ENCODE data around the gene KRTAP6-2.

KRTAP6-2 gene

GRCh38 chr21:30598802-30599201 lies at the start of gene KRTAP6-2:
Gene KRTAP6-2, minus strand, starts transcription at chr21:30598902. Its CDS starts 28 bp downstream, at chr21:30598874.
- DNase-seq, result no peak

GRCh38 chr21:30646904-30647414 lies 48.3 kb upstream of the KRTAP6-2 start:
- DNase-seq, result no peak

DNA sequence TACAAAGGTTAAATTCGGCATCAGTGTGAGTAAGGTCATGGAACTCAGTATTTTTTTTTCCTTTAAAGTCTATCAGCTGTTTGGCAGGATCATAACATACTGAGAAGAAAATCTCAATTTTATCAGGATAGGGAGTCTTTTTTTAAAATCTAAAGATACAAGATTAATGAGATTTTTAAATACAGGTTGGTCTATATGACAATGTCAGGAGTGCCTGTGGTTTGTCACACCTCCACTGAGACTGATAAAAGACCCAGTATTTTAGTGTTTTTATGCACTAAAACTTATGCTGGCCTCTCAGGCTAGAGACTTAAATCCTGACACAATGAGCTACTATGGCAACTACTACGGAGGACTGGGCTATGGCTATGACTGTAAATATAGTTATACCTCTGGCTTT lies 43.9 kb upstream of the KRTAP6-2 start, which contains the start of gene KRTAP20-3:
Gene KRTAP20-3 (plus strand): TSS at position 301 of the 400 bp plus-strand sequence.
- no peak for DNase-seq

- no peak for DNase-seq
Measured at GRCh38 chr21:30638686-30639085, 40.0 kb upstream of the KRTAP6-2 start.

GRCh38 chr21:30634906-30635305 lies 36.2 kb upstream of the KRTAP6-2 start, which contains the start of gene KRTAP20-2:
Gene KRTAP20-2, plus strand, starts transcription at chr21:30635206. Its CDS starts 58 bp downstream, at chr21:30635264.
- DNase-seq, result no peak

DNA sequence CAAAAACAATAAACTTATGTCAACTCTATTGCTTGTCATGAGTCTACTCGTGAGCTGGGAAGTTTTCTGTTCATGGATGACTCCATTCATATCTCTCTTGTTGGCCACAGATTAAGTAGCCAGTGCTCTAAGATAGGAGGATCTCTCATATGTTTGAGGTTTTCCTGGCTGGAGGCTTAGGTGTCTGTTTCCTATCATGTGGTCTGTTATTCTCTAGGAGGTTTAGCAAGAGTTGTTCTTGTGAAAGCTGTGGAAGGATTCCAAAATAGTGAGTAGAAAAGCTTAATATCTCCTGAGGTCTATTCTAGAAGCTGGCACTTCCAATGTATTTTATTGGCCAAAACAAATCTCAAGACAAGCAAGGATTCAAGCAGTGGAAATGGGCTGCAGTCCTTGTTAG lies 30.5 kb upstream of the KRTAP6-2 start:
- no peak for DNase-seq

DNA sequence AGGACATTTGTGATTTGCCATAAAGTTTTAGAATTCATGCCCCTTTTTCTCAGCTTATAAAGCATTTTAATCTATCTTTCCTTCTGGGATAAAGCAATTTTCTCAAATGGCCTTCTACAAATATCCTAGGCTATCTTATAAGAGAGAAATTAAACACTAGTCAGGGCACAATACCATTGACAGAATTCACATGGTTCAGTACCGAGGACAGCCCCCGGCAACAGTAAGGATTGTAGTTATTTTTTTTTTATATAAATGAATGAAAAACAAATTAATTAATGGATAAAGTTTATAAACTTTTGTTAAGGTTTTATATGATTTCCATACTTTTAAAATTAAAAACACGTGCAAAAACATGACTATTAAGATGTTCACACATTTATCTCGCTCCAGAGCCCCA lies 29.4 kb upstream of the KRTAP6-2 start:
- DNase-seq, result no peak

- no peak for DNase-seq
Measured at GRCh38 chr21:30625449-30626165, 26.9 kb upstream of the KRTAP6-2 start.

- no peak for DNase-seq
Measured at GRCh38 chr21:30623362-30623761, 24.7 kb upstream of the KRTAP6-2 start.

DNA sequence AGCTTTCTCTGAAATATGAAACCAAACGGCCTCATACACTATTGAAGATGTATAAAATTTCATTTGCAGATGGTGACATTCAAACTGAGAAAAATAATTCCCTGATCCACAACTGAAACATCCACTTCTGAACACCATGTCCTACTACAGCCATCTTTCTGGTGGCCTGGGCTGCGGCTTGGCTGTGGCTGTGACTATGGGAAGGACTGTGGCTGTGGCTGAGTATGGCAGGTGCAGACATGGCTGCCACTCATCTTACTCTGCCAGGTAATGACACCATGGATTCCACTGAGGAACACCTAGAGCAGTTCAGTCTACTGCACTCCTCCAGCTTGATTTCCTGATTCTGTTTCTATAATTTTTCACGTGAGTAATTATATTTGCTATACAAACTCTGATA lies 21.8 kb upstream of the KRTAP6-2 start, which contains the start of gene KRTAP20-4:
Gene KRTAP20-4 (plus strand): TSS at position 106 of the 400 bp plus-strand sequence.
- DNase-seq, result no peak

- DNase-seq, result no peak
Measured at GRCh38 chr21:30620080-30620479, 21.4 kb upstream of the KRTAP6-2 start.

- DNase-seq, result no peak
Measured at GRCh38 chr21:30616125-30616524, 17.4 kb upstream of the KRTAP6-2 start, which contains the start of gene KRTAP20-1. Gene KRTAP20-1, plus strand, starts transcription at chr21:30616425. Its CDS starts 30 bp downstream, at chr21:30616455.

GRCh38 chr21:30615199-30615598 lies 16.5 kb upstream of the KRTAP6-2 start:
- no peak for DNase-seq

DNA sequence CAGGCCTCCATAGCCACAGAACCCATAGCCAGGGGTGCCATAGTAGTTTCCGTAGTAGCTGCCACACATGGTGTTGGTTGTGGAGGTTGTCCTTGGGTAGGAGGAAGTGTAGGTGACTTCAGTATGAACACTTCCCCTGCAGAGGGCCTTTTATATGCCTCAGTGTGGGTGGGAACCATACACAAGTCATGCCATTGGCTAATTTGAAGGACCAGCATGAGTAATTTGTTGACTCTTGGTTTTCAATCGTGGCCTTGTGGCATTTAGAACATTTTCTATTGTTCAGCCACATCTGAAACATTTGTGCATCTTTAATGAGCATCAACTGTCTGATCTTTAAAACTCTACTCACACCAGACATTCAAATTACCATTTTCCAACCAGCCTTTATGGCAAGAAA lies 15.1 kb upstream of the KRTAP6-2 start, which contains the start of gene KRTAP6-1:
Gene KRTAP6-1 (minus strand): TSS at position 95 of the 400 bp plus-strand sequence. CDS start 26 bp downstream, at position 69.
- no peak for DNase-seq

- no peak for DNase-seq
Measured at GRCh38 chr21:30612132-30612531, 13.4 kb upstream of the KRTAP6-2 start.

GRCh38 chr21:30605968-30606367 lies 7.3 kb upstream of the KRTAP6-2 start:
- no peak for DNase-seq

- DNase-seq, result no peak
Measured at GRCh38 chr21:30600787-30601186, 2.1 kb upstream of the KRTAP6-2 start, which contains the start of gene KRTAP22-1. Gene KRTAP22-1, plus strand, starts transcription at chr21:30601087.

DNA sequence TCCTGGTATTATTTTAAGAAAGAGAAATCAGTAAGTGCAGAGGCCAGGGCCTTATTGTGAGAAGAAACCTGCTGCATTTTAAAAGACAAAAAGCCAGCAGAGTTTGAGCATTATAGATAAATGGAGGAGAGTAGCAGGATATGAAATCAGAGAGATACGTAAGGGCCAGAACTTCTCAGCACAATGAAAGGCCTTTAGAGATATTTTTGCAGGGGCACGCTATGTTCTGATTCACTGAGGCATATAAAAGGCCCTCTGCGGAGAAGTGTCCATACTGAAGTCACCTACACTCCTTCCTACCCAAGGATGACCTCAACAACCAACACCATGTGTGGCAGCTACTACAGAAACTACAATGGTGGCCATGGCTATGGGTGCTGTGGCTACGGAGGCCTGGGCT lies 6.6 kb downstream of the KRTAP6-2 start, which contains the start of gene KRTAP6-3:
Gene KRTAP6-3 (plus strand): TSS at position 301 of the 400 bp plus-strand sequence. CDS start 6 bp downstream, at position 307.
- DNase-seq, result no peak

DNA sequence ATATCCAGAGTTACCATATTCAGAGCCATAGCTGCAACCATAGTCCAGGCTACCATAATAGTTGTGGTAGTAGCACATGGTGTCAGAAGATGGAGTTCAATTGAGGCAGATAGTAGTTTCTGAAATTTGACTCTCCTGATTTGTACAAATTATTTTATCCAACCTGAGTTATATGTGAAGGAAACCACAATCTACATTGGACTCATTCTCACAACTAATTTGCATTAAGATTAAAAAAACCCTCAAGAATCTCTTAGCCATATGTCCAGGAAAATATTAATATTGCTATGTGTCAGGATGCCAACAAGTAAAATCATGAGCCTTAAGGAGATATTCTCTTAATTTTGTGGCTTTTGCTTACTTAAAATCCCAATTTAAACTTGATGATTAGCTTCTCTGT lies 8.4 kb downstream of the KRTAP6-2 start, which contains the start of gene KRTAP22-2:
Gene KRTAP22-2 (minus strand): TSS at position 101 of the 400 bp plus-strand sequence.
- DNase-seq, result no peak

DNA sequence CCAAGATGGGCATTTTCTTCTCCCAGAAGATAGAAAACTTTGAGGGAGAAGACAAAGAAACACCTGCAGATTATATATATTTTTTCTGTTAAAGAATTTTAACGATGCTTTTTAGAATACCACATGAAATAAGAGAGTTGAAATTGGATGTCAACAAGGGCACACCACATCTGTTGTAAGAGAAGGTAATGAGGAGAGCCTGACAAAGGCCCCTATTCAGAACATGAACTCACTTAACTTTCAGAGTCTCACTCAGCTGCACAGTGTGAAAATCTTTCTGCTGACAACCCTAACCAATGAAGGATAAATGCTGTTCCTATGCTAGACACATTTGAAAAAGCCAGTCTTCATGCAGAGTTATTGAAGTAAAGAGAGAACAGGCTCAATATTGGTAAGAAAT lies 15.8 kb downstream of the KRTAP6-2 start:
- no peak for DNase-seq

- DNase-seq, result no peak
Measured at GRCh38 chr21:30580132-30580531, 18.6 kb downstream of the KRTAP6-2 start.

DNA sequence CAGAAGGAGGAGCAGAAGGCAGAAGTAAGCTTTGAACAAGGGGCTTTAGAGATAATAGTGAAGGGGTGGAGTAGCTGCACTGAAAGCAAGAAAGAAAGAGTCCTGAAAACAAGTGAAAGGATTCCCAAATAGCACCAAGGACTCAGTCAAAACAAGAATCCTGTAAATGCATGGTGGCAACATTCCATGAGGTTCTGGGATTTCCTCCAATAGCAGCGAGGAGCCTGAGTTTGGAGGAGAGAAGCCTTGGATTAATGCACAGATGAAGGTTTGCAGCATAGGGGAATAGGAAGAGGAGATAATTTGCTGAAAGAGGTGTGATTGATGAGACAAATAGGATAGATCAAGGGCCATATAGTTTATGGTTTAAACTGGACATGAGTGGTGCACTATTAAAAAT lies 19.4 kb downstream of the KRTAP6-2 start:
- no peak for DNase-seq

- DNase-seq, result no peak
Measured at GRCh38 chr21:30577766-30578165, 20.9 kb downstream of the KRTAP6-2 start.

- DNase-seq, result no peak
Measured at GRCh38 chr21:30567617-30568016, 31.1 kb downstream of the KRTAP6-2 start.
